H1 (cell line): Measurements from ENCODE around the gene ELOVL5. TPM values are rescaled to one million over a fixed set of nuclear protein-coding genes. Genes with fewer than 3 reads are reported as not detected.

Experiments
- CEBPB ChIP-seq: IDR thresholded peaks from 2 replicates; pipeline ENCODE4 v1.6.1; 2012; ENCODE audit warnings: low read depth, low read length
- HDAC6 ChIP-seq: IDR thresholded peaks from one replicate; pipeline ENCODE4 v1.7.1; 2012; ENCODE audit warnings: low read depth, mild to moderate bottlenecking, inconsistent platforms, low read length, moderate library complexity
- RAD21 ChIP-seq, 2 experiments: IDR thresholded peaks in 1 of 2; conservative IDR thresholded peaks in 1 of 2; 2 replicates each; pipeline ENCODE4 v1.6.1; 2011; ENCODE audit warnings: low read depth in 2 of 2, low read length in 2 of 2, improper control_type of control experiment in 1 of 2, inconsistent platforms in 1 of 2, mild to moderate bottlenecking in 1 of 2, moderate library complexity in 1 of 2
- SP4 ChIP-seq: IDR thresholded peaks from 2 replicates; pipeline ENCODE4 v1.6.1; 2012; ENCODE audit warnings: low read length, inconsistent platforms
- polyA plus RNA-seq, 7 experiments: library from polyadenylated mRNA; depleted of rRNA in 3 of 7; stranded (reverse) in 5 of 7; unstranded in 2 of 7; fragments of >200 nt in 5 of 7; fragments of 200-250 nt in 2 of 7; gene quantifications; 1 replicate in 5 of 7; 2 replicates in 1 of 7; 4 replicates in 1 of 7; pipeline versions ENCODE4 v1.2.1 to v1.2.3, GENCODE V29; 2011 to 2013; ENCODE audit warnings: missing spikeins in 2 of 7, mixed read lengths in 2 of 7
- total RNA-seq: library from RNA; stranded (reverse); fragmentation: NEBNext Ultra II Directional; extraction: Animal tissue kit (Norgen Biotek cat#: 25700); gene quantifications from 2 replicates; pipeline ENCODE4 v1.2.1, GENCODE V29; 2021

ELOVL5 gene
- total and polyA plus RNA-seq, 2 of the 8 experiments (the other 6 are each of a cell fraction or from before 2014, with no cell fraction given): 113 to 156 TPM

GRCh38 chr6:53376661-53377226 lies 28.0 kb upstream of the ELOVL5 start (continued):
- no peak for TF ChIP-seq RAD21 (IDR thresholded peaks at IDR 0.05 in 1 of 2, conservative IDR thresholded peaks at IDR 0.05 in 1 of 2; ENCODE audit: low read depth in 2 of 2, low read length in 2 of 2)
- TF ChIP-seq HDAC6: no peak
- TF ChIP-seq CEBPB: no peak
- TF ChIP-seq SP4: no peak
